ENCODE measurements around the gene RND3. TPM values are rescaled to one million over a fixed set of nuclear protein-coding genes. Genes with fewer than 3 reads are reported as not detected.

RND3 gene
- total and polyA plus RNA-seq, 8 donors, result 28.3 to 134 (median 107) TPM

GRCh38 chr2:150513647-150514046, 26.2 kb upstream of the RND3 start:
- TF ChIP-seq CTCF (IDR thresholded peaks at IDR 0.05), result no peak
- no peak overlapping the region for H3K27ac ChIP-seq
- intact Hi-C loops (cut with DNase I), result no loop called here

GRCh38 chr2:150508497-150509137, 21.1 kb upstream of the RND3 start:
- intact Hi-C loops (cut with DNase I), result no loop called here
- Histone ChIP-seq H3K9me3 (no peaks in the 10 kb centered on the region), H3K27ac (no peak overlapping the region), H3K4me3 (no peak overlapping the region), H3K36me3 (no peaks in the 10 kb centered on the region), H3K27me3 (no peaks in the 10 kb centered on the region), H3K4me1 (no peaks in the 10 kb centered on the region)
- no peak for TF ChIP-seq CTCF (IDR thresholded peaks at IDR 0.05)
- DNase-seq, result no peak
- ATAC-seq, result peak; percentile 70

More at GRCh38 chr2:150513647-150514046, 26.2 kb upstream of the RND3 start:
- H3K4me1 ChIP-seq, result no peaks in the 10 kb centered on the region
- H3K4me3 ChIP-seq, result no peak overlapping the region
- no peaks in the 10 kb centered on the region for H3K9me3 ChIP-seq
- no peaks in the 10 kb centered on the region for H3K27me3 ChIP-seq
- H3K36me3 ChIP-seq, result no peaks in the 10 kb centered on the region
- no peak for ATAC-seq
- no peak for DNase-seq

- no peak overlapping the region for H3K4me3 ChIP-seq
- H3K9me3 ChIP-seq, result no peaks in the 10 kb centered on the region
- no peaks in the 10 kb centered on the region for H3K36me3 ChIP-seq
- intact Hi-C loops (cut with DNase I), result no loop called here
- no peaks in the 10 kb centered on the region for H3K4me1 ChIP-seq
- no peak for TF ChIP-seq CTCF (IDR thresholded peaks at IDR 0.05)
- DNase-seq, result no peak
- H3K27ac ChIP-seq, result no peak overlapping the region
- H3K27me3 ChIP-seq, result no peaks in the 10 kb centered on the region
- ATAC-seq, result no peak
These were observed 19.6 kb upstream of the RND3 start for GRCh38 chr2:150507071-150507470.

GRCh38 chr2:150505178-150505577, 17.7 kb upstream of the RND3 start:
- Histone ChIP-seq H3K4me3 (no peak overlapping the region), H3K27me3 (no peaks in the 10 kb centered on the region), H3K36me3 (no peaks in the 10 kb centered on the region), H3K9me3 (no peaks in the 10 kb centered on the region), H3K4me1 (no peaks in the 10 kb centered on the region), H3K27ac (no peak overlapping the region)
- TF ChIP-seq CTCF (IDR thresholded peaks at IDR 0.05), result no peak
- DNase-seq (no peak), ATAC-seq (no peak)
- intact Hi-C loops (cut with DNase I), result no loop called here

- ATAC-seq, result no peak
- no peak for TF ChIP-seq CTCF (IDR thresholded peaks at IDR 0.05)
- Histone ChIP-seq H3K9me3 (no peaks in the 10 kb centered on the region), H3K4me1 (no peaks in the 10 kb centered on the region), H3K36me3 (no peaks in the 10 kb centered on the region), H3K4me3 (no peak overlapping the region), H3K27ac (no peak overlapping the region), H3K27me3 (no peaks in the 10 kb centered on the region)
- no peak for DNase-seq
- intact Hi-C loops (cut with DNase I), result no loop called here
These were observed 8.6 kb upstream of the RND3 start for GRCh38 chr2:150495993-150496627.

Data from left lung (tissue), 10 donors.